ENCODE data around the gene PRKAB1. TPM values are rescaled to one million over a fixed set of nuclear protein-coding genes. Genes with fewer than 3 reads are reported as not detected.

Gene PRKAB1
- total and polyA plus RNA-seq, 12 donors = 21.5 to 75.8 (median 30.8) TPM

DNA sequence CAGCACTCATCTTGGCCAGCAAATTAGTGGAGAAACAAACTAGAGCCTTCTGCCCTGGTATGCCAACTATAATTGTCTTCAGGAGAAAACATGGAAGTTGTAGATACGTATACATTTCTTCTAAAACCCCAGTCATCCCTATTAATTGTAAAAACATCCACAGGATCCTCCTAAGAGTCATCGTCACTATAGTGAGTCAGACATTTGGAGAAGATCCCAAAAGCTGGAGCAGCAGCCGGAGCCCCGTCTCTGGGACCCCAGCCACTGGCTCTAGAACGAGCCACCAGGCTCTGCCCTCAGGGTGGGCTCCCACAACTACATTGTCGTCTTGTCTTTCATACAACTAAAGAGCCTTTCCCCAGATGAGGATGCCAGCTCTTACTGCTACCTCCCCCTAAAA, 15.5 kb downstream of the PRKAB1 start:
- Histone ChIP-seq H3K27me3 (no peaks in the 10 kb centered on the region), H3K27ac (peak overlapping the region in 4 of 5 donors; percentile 35 to 83 (median 53)), H3K9me3 (replicated peaks in 1 of 3) (no peaks in the 10 kb centered on the region), H3K36me3 (replicated peaks in 1 of 2) (peaks cover 0 to 37% of the 10 kb centered on the region in 2 donors), H3K4me1 (replicated peaks in 1 of 2) (peaks cover 10 to 34% of the 10 kb centered on the region in 2 donors), H3K4me3 (no peak overlapping the region)
- WGBS, 4 donors = 31 to 70% (median 54%) methylated on average over 6 of the region's 6 CpGs
- TF ChIP-seq CTCF (IDR thresholded peaks at IDR 0.05) (no peak), POLR2A (IDR thresholded peaks at IDR 0.05) (no peak)
- intact Hi-C loops (cut with DNase I) = no loop called here
- DNase-seq = peak in 1 of 7 donors; percentile 48

DNA sequence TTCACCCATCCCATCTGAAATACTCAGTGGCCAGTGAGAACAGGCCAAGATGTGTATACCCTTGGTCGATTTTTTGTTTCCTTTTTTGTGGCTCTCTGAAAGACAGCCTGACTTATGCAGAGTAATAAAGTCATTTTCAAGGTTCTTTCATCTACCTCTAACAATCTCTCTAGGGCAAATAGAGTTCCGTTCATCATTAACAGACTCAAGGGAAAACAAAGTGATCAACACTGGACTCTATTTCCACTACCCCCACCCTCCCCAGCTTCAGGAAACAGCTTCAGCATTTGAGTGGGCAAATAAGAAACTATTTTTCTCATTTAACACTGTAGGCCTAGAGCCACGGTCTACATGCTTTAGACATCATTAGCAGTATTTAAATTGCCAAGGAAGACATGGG, 15.9 kb downstream of the PRKAB1 start:
- H3K36me3 ChIP-seq (replicated peaks in 1 of 2) = peaks cover 0 to 33% of the 10 kb centered on the region in 2 donors
- H3K9me3 ChIP-seq (replicated peaks in 1 of 3) = no peaks in the 10 kb centered on the region
- peak overlapping the region in 3 of 5 donors; percentile 27 to 51 (median 35) for H3K27ac ChIP-seq
- no peak for TF ChIP-seq CTCF (IDR thresholded peaks at IDR 0.05)
- TF ChIP-seq POLR2A (IDR thresholded peaks at IDR 0.05) = no peak
- H3K27me3 ChIP-seq = no peaks in the 10 kb centered on the region
- WGBS, 4 donors = 68 to 78% (median 71%) methylated on average over 3 of the region's 3 CpGs
- H3K4me3 ChIP-seq = no peak overlapping the region
- intact Hi-C loops (cut with DNase I) = no loop called here
- H3K4me1 ChIP-seq (replicated peaks in 1 of 2) = peaks cover 10 to 34% of the 10 kb centered on the region in 2 donors
- no peak for DNase-seq

DNA sequence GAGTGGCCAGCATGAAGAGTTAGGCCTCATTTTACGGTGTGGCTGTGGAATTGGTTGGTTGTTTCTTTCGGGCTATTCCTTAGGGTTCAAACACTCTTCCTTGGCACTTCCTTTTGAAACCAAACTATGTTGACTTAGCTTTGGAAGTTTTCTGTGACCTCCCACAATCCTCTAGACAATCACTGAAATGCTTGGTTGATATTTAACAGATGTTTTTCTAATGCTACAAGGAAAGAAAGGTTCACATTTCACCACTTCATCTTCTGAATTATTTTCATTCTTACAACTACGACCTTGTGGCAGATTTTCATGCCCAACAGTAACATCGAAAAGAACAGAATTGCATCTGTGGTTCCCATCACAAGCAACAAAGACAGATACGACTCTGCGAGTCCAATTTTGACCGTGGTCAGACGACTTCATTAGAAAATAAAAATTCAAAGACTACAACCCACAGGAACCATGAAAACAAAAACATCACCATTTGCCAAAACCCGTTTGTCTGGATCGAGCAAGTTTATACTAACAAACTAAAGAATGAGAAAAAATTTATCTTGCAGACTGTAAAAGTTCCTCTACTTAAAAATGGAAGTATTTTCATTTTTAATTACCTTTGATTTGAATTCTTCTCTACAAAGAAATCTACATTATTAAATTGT, 16.9 kb downstream of the PRKAB1 start:
- DNase-seq = peak in 1 of 7 donors; percentile 24
- Histone ChIP-seq H3K27ac (peak overlapping the region in 1 of 5 donors; percentile 27), H3K4me3 (no peak overlapping the region), H3K36me3 (replicated peaks in 1 of 2) (peaks cover 0 to 23% of the 10 kb centered on the region in 2 donors), H3K9me3 (replicated peaks in 1 of 3) (no peaks in the 10 kb centered on the region), H3K27me3 (no peaks in the 10 kb centered on the region), H3K4me1 (replicated peaks in 1 of 2) (peaks cover 10 to 34% of the 10 kb centered on the region in 2 donors)
- intact Hi-C loops (cut with DNase I) = no loop called here
- WGBS, 4 donors = 67 to 77% (median 74%) methylated on average over 10 of the region's 10 CpGs
- no peak for TF ChIP-seq CTCF (IDR thresholded peaks at IDR 0.05)
- TF ChIP-seq POLR2A (IDR thresholded peaks at IDR 0.05) = no peak

DNA sequence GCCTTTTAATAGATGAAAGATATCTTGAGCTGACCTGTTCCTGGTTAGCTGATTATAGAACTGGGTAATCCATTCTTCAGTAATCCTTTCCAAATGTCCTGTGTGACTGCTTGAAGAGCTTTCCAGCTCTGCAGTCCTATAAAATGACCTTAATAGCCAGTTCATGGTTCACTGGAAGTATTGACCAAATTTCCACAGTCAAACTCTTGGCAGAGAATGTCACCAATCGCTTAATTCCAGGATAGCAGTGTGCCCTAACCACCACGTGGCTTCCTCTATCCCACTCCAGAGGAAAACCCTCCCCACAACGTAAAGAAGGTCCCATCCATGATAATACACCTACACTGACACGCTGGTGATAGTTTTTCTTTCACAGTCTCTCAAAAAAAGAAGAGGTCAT, 17.4 kb downstream of the PRKAB1 start:
- Histone ChIP-seq H3K27ac (peak overlapping the region in 1 of 5 donors; percentile 23), H3K27me3 (no peaks in the 10 kb centered on the region), H3K9me3 (replicated peaks in 1 of 3) (no peaks in the 10 kb centered on the region), H3K4me3 (no peak overlapping the region), H3K36me3 (replicated peaks in 1 of 2) (peaks cover 0 to 21% of the 10 kb centered on the region in 2 donors), H3K4me1 (replicated peaks in 1 of 2) (peaks cover 10 to 34% of the 10 kb centered on the region in 2 donors)
- TF ChIP-seq CTCF (IDR thresholded peaks at IDR 0.05) = no peak
- no peak for TF ChIP-seq POLR2A (IDR thresholded peaks at IDR 0.05)
- intact Hi-C loops (cut with DNase I) = no loop called here
- DNase-seq = no peak
- WGBS, 4 donors = 80 to 93% (median 87%) methylated on average over 4 of the region's 4 CpGs

Measured in adrenal gland (tissue), 12 donors.